Natural killer cell (primary cell): Measurements from ENCODE around the gene P2RX7. TPM values are rescaled to one million over a fixed set of nuclear protein-coding genes. Genes with fewer than 3 reads are reported as not detected.

Source experiments
- ATAC-seq, 3 donors: fragments of 150-1000 bp in 2 of 3; fragments of 200-7000 bp in 1 of 3; cut with Tn5 transposase; 1 replicate in 1 of 3; 2 replicates in 2 of 3; pipeline ENCODE4 v1.10.0; 2021; ENCODE audit warnings: mild to moderate bottlenecking in 2 of 3, moderate library complexity in 2 of 3
- DNase-seq, 2 donors: peaks; one replicate each; pipeline versions ENCODE4 v3.0.0 to v3.0.0-alpha.2; 2013 to 2021; ENCODE audit warnings: mixed read lengths in 1 of 2
- H3K27ac ChIP-seq: one replicate; pipeline ENCODE4 v1.5.1; 2013; ENCODE audit warnings: mild to moderate bottlenecking, low read length
- H3K27me3 ChIP-seq: one replicate; pipeline ENCODE4 v1.6.1; 2013; ENCODE audit warnings: low read length; ENCODE audit not compliant: control insufficient read depth, insufficient read depth
- H3K36me3 ChIP-seq: one replicate; pipeline ENCODE4 v1.6.1; 2013; ENCODE audit warnings: low read length; ENCODE audit not compliant: control insufficient read depth, insufficient read depth
- H3K4me1 ChIP-seq: one replicate; pipeline ENCODE4 v1.6.1; 2013; ENCODE audit warnings: low read length; ENCODE audit not compliant: control insufficient read depth, insufficient read depth
- H3K4me3 ChIP-seq: one replicate; pipeline ENCODE4 v1.5.1; 2013; ENCODE audit warnings: low read length
- H3K9me3 ChIP-seq: one replicate; pipeline ENCODE4 v1.6.1; 2013; ENCODE audit warnings: low read length; ENCODE audit not compliant: control insufficient read depth, insufficient read depth
- H3K27ac Mint-ChIP-seq, 2 donors: one replicate each; pipeline ENCODE4 v1.8.0; 2022; ENCODE audit warnings: mild to moderate bottlenecking in 2 of 2, mixed read lengths in 2 of 2, moderate library complexity in 1 of 2
- H3K27me3 Mint-ChIP-seq, 2 donors: one replicate each; pipeline ENCODE4 v1.8.0; 2022; ENCODE audit warnings: low read depth in 2 of 2, mixed read lengths in 2 of 2
- H3K36me3 Mint-ChIP-seq: one replicate; pipeline ENCODE4 v1.8.0; 2022; ENCODE audit warnings: mixed read lengths
- H3K4me1 Mint-ChIP-seq, 2 donors: one replicate each; pipeline ENCODE4 v1.8.0; 2022; ENCODE audit warnings: mixed read lengths in 2 of 2
- H3K4me3 Mint-ChIP-seq: one replicate; pipeline ENCODE4 v1.8.0; 2022; ENCODE audit warnings: mild to moderate bottlenecking, moderate library complexity, mixed read lengths
- H3K9me3 Mint-ChIP-seq, 2 donors: one replicate each; pipeline ENCODE4 v1.8.0; 2022; ENCODE audit warnings: mixed read lengths in 2 of 2
- WGBS: methylation state at CpG from one replicate; pipeline ENCODE4 v1.1.7; 2013; ENCODE audit warnings: missing lambda C conversion rate; ENCODE audit not compliant: insufficient coverage; 5-methylcytosine and 5-hydroxymethylcytosine counted together
- intact Hi-C: fragments of 100-400 bp; cut with micrococcal nuclease; formaldehyde crosslinking; loops from one replicate; pipeline ENCODE4 v1.14.2; 2022
- total RNA-seq, 4 donors: library from RNA; stranded (reverse); fragments of 120-200 nt in 1 of 4; gene quantifications; one replicate each; pipeline versions ENCODE4 v1.2.3 to v1.2.4, GENCODE V29; 2013 to 2022
- TF ChIP-seq, protein P1 (sequence below): fragments of 200-600 bp; IDR thresholded peaks from one replicate; pipeline ENCODE4 v1.8.0; 2022; ENCODE audit warnings: antibody characterized with exemption

P2RX7 gene
- total RNA-seq, 3 donors from 2014 or later (not counting 1 experiment from before 2014, with no cell fraction given), result 14.1 to 22.9 (median 16.7) TPM

DNA sequence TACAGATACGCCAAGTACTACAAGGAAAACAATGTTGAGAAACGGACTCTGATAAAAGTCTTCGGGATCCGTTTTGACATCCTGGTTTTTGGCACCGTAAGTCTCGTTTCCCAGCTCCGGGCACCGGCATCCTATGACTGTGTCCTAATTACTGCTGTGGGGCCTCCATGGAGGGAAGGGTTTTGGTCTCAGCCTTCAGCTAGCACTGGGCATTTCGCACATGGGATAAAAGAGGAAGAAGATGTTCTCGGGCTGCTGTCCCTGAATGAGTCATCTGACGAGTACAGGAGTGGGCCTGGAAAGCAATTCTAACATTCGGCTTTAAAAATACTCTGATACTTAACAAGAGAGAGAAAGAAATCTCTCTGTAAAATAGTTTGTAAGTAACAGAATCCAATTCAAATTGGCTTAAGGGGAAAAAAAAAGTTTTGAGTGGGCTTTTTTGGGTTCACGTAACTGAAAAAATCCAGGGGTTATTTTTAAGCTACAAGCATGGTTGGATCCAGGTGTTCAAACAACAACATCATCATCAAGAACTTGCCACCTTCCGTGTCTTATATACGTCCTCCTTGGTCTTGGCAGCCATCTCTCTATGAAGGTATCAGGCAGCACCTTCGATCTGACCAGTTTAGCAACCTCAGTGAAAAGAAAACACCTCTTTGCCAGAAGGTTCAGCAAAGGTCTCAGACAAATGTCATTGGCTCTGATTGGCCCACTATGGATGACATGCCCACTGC is 42.9 kb downstream of the P2RX7 start:
- H3K36me3 ChIP-seq, result peaks cover 19% of the 10 kb centered on the region
- no peaks in the 10 kb centered on the region for H3K27me3 ChIP-seq
- Mint-ChIP-seq H3K4me3 (no peak overlapping the region), H3K9me3 (no peaks in the 10 kb centered on the region), H3K4me1 (no peaks in the 10 kb centered on the region), H3K27ac (no peak overlapping the region), H3K36me3 (no peaks in the 10 kb centered on the region), H3K27me3 (no peaks in the 10 kb centered on the region)
- DNase-seq (peak in 1 of 2 donors; percentile 6), ATAC-seq (no peak)
- no peak overlapping the region for H3K27ac ChIP-seq
- H3K9me3 ChIP-seq, result no peaks in the 10 kb centered on the region
- intact Hi-C loops, result no loop called here
- TF ChIP-seq, protein P1, sequence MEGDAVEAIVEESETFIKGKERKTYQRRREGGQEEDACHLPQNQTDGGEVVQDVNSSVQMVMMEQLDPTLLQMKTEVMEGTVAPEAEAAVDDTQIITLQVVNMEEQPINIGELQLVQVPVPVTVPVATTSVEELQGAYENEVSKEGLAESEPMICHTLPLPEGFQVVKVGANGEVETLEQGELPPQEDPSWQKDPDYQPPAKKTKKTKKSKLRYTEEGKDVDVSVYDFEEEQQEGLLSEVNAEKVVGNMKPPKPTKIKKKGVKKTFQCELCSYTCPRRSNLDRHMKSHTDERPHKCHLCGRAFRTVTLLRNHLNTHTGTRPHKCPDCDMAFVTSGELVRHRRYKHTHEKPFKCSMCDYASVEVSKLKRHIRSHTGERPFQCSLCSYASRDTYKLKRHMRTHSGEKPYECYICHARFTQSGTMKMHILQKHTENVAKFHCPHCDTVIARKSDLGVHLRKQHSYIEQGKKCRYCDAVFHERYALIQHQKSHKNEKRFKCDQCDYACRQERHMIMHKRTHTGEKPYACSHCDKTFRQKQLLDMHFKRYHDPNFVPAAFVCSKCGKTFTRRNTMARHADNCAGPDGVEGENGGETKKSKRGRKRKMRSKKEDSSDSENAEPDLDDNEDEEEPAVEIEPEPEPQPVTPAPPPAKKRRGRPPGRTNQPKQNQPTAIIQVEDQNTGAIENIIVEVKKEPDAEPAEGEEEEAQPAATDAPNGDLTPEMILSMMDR, result no peak
- H3K4me3 ChIP-seq, result no peak overlapping the region
- 79% methylated on average over 14 of the region's 16 CpGs for WGBS
- H3K4me1 ChIP-seq, result no peaks in the 10 kb centered on the region

DNA sequence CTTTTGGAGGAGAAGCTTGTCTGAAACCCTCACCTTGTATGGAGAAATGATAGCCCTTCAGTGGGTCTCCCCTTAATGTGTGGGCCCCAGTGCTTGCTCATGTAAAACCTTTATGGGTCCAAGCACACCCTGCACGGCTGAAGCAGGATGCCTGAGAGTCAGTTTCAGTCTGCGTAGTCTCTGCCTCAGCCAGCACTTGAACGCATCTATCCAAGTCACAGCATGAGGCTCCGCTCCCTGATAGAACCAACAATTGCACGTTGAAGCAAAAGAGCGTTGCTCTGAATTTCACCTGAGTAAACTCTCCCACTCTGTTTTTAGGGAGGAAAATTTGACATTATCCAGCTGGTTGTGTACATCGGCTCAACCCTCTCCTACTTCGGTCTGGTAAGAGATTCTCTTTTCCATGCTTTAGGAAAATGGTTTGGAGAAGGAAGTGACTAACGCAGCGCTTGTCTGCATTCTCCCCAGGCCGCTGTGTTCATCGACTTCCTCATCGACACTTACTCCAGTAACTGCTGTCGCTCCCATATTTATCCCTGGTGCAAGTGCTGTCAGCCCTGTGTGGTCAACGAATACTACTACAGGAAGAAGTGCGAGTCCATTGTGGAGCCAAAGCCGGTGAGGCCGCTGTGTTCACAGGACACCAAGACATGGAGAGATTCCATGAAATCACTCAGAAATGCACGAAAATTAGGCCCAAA is 44.3 kb downstream of the P2RX7 start:
- TF ChIP-seq, protein P1, result no peak
- Histone ChIP-seq H3K9me3 (peaks cover 5% of the 10 kb centered on the region), H3K36me3 (peaks cover 25% of the 10 kb centered on the region), H3K27me3 (no peaks in the 10 kb centered on the region), H3K4me3 (no peak overlapping the region), H3K4me1 (no peaks in the 10 kb centered on the region), H3K27ac (no peak overlapping the region)
- no peaks in the 10 kb centered on the region for H3K4me1 Mint-ChIP-seq
- no peak for ATAC-seq
- no peaks in the 10 kb centered on the region for H3K36me3 Mint-ChIP-seq
- no peaks in the 10 kb centered on the region for H3K27me3 Mint-ChIP-seq
- H3K27ac Mint-ChIP-seq, result no peak overlapping the region
- H3K9me3 Mint-ChIP-seq, result no peaks in the 10 kb centered on the region
- 97% methylated on average over 19 of the region's 19 CpGs for WGBS
- DNase-seq, result no peak
- H3K4me3 Mint-ChIP-seq, result no peak overlapping the region
- intact Hi-C loops, result no loop called here

DNA sequence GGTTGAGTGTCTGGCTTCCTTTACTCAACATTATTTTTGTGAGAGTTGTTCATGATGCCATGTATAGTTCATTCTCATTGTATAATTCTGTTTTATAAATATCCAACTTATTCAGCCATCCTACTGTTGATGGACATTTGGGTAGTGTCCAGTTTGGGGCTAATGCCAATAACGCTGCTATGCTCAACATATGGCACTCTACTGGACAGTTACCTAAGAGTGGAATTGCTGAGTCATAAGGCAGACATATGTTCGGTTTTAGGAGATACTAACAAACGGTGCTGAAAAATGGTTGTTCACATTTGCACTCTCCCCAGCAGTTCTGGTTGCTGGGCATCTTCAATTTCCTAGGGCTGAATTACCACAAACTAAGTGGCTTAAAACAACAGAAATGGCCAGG is 48.5 kb downstream of the P2RX7 start:
- Histone ChIP-seq H3K27me3 (no peaks in the 10 kb centered on the region), H3K27ac (no peak overlapping the region), H3K4me1 (no peaks in the 10 kb centered on the region), H3K4me3 (no peak overlapping the region), H3K36me3 (peaks cover 24% of the 10 kb centered on the region), H3K9me3 (peaks cover 5% of the 10 kb centered on the region)
- TF ChIP-seq, protein P1, result no peak
- ATAC-seq, result no peak
- Mint-ChIP-seq H3K9me3 (no peaks in the 10 kb centered on the region), H3K27me3 (no peaks in the 10 kb centered on the region), H3K4me3 (no peak overlapping the region), H3K36me3 (no peaks in the 10 kb centered on the region), H3K27ac (no peak overlapping the region), H3K4me1 (no peaks in the 10 kb centered on the region)
- 83% methylated on average over 3 of the region's 3 CpGs for WGBS
- no peak for DNase-seq
- intact Hi-C loops, result no loop called here
